OCI-LY1 (cell line): ENCODE measurements around the gene PTPRN2.
"Not testable (repeated sequence)": the region's sequence is repeated elsewhere in the genome, so short reads cannot be mapped to it uniquely, and the experiment has no call there.

Experiments
- H2AFZ ChIP-seq: fragments of 200-600 bp; sonication (generic), shearing (Covaris generic); 2 replicates; pipeline ENCODE4 v1.6.0; 2014; ENCODE audit warnings: antibody characterized with exemption, mild to moderate bottlenecking, low read length
- H3F3A ChIP-seq: fragments of 200-600 bp; sonication (generic), shearing (Covaris generic); 2 replicates; pipeline ENCODE4 v1.6.0; 2014; ENCODE audit warnings: mild to moderate bottlenecking, antibody characterized with exemption, low read length, moderate library complexity; ENCODE audit not compliant: insufficient read depth
- H3K27ac ChIP-seq: fragments of 200-600 bp; sonication (generic); 2 replicates; pipeline ENCODE4 v1.5.1; 2014; ENCODE audit warnings: low read length, mixed run types, mild to moderate bottlenecking, low read depth; ENCODE audit not compliant: poor library complexity, severe bottlenecking
- H3K27me3 ChIP-seq: fragments of 200-600 bp; sonication (generic); 2 replicates; pipeline ENCODE4 v1.6.0; 2014; ENCODE audit warnings: antibody characterized with exemption, mild to moderate bottlenecking, low read length, moderate library complexity; ENCODE audit not compliant: insufficient read depth
- H3K36me3 ChIP-seq: fragments of 200-600 bp; sonication (generic); 2 replicates; pipeline ENCODE4 v1.6.1; 2014; ENCODE audit warnings: mild to moderate bottlenecking, antibody characterized with exemption, low read length, moderate library complexity, mixed read lengths; ENCODE audit not compliant: insufficient read depth
- H3K4me1 ChIP-seq: fragments of 200-600 bp; sonication (generic); 2 replicates; pipeline ENCODE4 v1.5.1; 2014; ENCODE audit warnings: mild to moderate bottlenecking, low read length, moderate library complexity; ENCODE audit not compliant: insufficient read depth, severe bottlenecking
- H3K4me2 ChIP-seq: fragments of 200-600 bp; sonication (generic), shearing (Covaris generic); 2 replicates; pipeline ENCODE4 v1.6.1; 2014; ENCODE audit warnings: low read length
- H3K4me3 ChIP-seq: fragments of 200-600 bp; sonication (generic); 2 replicates; pipeline ENCODE4 v1.5.1; 2014; ENCODE audit warnings: low read length, low read depth, mild to moderate bottlenecking, mixed read lengths; ENCODE audit not compliant: poor library complexity, severe bottlenecking
- H3K79me2 ChIP-seq: fragments of 200-600 bp; shearing (Covaris generic); 2 replicates; pipeline ENCODE4 v1.6.1; 2016; ENCODE audit warnings: mixed run types, low read length, mixed read lengths; ENCODE audit not compliant: insufficient read depth
- H3K9ac ChIP-seq: fragments of 200-600 bp; sonication (generic), shearing (Covaris generic); 2 replicates; pipeline ENCODE4 v1.6.1; 2014; ENCODE audit warnings: mild to moderate bottlenecking, low read length, mixed read lengths
- H3K9me2 ChIP-seq: fragments of 200-600 bp; sonication (generic), shearing (Covaris generic); 2 replicates; pipeline ENCODE4 v1.6.1; 2014; ENCODE audit warnings: low read depth, mild to moderate bottlenecking, low read length, mixed read lengths
- H3K9me3 ChIP-seq: fragments of 200-600 bp; shearing (Covaris generic); 2 replicates; pipeline ENCODE4 v1.6.1; 2014; ENCODE audit warnings: low read length, mixed read lengths
- H4K20me1 ChIP-seq: fragments of 200-600 bp; sonication (generic), shearing (Covaris generic); 2 replicates; pipeline ENCODE4 v1.6.0; 2016; ENCODE audit warnings: mild to moderate bottlenecking, low read length; ENCODE audit not compliant: insufficient read depth
- EZH2 ChIP-seq: fragments of 200-600 bp; sonication (generic), shearing (Covaris generic); IDR thresholded peaks from 2 replicates; pipeline ENCODE4 v1.8.0; 2017; ENCODE audit warnings: borderline replicate concordance, mixed run types, mild to moderate bottlenecking, antibody characterized with exemption, low read length, moderate library complexity, mixed read lengths
- TF ChIP-seq, protein P1 (sequence below): fragments of 200-600 bp; sonication (generic), shearing (Covaris generic); IDR thresholded peaks from 2 replicates; pipeline ENCODE4 v1.5.1; 2017; ENCODE audit warnings: mild to moderate bottlenecking, antibody characterized with exemption, low read length, moderate library complexity, mixed read lengths

PTPRN2 gene

DNA sequence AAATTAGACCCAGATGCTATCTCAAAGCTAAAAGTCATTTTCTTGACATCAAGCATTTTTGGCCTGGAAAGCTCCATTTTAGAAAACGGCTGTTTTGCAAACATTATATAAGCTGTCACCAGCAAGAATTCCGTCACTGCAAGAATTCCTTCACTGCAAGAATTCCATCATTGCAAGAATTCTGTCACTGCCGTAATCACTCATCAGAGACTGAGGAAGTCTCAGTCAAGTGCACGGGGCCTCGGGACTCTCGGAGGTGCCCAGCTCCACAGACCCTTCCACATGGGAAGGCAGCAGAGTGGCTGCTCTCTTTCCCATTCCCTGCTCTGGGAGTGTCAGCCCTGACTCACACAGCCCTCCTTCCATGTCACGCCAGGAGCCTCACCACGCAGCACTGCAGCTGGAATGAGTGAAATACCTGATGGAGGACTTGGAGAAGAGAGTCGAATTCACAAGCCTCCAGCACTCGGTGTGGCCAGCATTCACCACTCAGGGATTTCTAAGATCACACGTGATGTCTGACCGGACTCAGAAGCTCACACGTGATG is 168.3 kb downstream of the PTPRN2 start:
- H3K9me3 ChIP-seq, result peaks cover 5% of the 10 kb centered on the region; the same call in 1 of the 2 replicates

DNA sequence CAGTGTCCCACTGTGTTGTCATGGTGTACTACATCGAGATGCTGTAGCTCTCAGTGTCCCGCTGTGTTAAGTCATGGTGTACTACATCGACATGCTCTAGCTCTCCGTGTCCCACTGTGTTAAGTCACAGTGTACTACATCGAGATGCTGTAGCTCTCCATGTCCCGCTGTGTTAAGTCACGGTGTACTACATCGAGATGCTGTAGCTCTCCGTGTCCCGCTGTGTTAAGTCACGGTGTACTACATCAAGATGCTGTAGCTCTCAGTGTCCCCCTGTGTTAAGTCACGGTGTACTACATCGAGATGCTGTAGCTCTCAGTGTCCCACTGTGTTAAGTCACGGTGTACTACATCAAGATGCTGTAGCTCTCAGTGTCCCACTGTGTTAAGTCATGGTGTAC is 169.2 kb downstream of the PTPRN2 start:
- not testable (repeated sequence) for H3F3A ChIP-seq, H3K4me3 ChIP-seq, H2AFZ ChIP-seq

More for the DNA sequence above, 168.3 kb downstream of the PTPRN2 start:
- Histone ChIP-seq H3K9me2 (no peaks in the 10 kb centered on the region), H2AFZ (no peak overlapping the region), H3K36me3 (no peaks in the 10 kb centered on the region), H3K4me2 (no peak overlapping the region), H3K79me2 (no peaks in the 10 kb centered on the region), H3K27me3 (peaks cover 15% of the 10 kb centered on the region; the same call in 1 of the 2 replicates), H3F3A (no peaks in the 10 kb centered on the region), H4K20me1 (no peaks in the 10 kb centered on the region), H3K9ac (no peak overlapping the region), H3K27ac (no peak overlapping the region), H3K4me3 (no peak overlapping the region), H3K4me1 (no peaks in the 10 kb centered on the region)
- TF ChIP-seq, protein P1, sequence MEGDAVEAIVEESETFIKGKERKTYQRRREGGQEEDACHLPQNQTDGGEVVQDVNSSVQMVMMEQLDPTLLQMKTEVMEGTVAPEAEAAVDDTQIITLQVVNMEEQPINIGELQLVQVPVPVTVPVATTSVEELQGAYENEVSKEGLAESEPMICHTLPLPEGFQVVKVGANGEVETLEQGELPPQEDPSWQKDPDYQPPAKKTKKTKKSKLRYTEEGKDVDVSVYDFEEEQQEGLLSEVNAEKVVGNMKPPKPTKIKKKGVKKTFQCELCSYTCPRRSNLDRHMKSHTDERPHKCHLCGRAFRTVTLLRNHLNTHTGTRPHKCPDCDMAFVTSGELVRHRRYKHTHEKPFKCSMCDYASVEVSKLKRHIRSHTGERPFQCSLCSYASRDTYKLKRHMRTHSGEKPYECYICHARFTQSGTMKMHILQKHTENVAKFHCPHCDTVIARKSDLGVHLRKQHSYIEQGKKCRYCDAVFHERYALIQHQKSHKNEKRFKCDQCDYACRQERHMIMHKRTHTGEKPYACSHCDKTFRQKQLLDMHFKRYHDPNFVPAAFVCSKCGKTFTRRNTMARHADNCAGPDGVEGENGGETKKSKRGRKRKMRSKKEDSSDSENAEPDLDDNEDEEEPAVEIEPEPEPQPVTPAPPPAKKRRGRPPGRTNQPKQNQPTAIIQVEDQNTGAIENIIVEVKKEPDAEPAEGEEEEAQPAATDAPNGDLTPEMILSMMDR, result no peak
- TF ChIP-seq EZH2, result no peak

DNA sequence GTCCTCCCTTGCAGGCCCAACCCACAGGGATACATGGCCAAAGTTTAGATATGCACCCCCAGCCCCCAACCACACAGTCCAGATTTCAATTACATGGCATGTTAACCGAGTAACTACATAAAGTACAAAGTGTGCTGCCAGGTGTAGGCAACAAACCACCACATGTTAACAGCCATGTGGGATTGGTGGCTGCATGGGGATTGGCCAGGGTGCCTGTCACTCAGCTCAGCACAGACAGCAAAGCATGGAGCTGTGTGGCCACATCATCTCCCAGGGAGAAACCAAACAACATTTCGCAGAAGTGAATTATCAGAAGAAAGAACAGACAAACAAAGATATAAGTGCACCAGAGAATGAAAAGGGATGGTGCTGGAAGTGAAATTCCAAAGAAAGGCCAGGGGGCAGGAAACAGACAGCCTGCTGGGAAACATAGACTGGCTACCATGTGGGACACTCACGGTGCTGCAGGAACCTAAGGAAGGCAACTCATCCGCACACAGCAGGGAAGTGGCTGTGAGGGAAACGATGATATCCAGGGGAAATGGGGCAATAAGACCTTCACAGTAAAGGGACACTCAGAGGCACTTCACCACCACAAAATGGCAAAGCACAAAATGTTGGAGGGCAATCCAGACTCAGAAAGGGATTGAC is 171.2 kb downstream of the PTPRN2 start:
- Histone ChIP-seq H3K79me2 (no peaks in the 10 kb centered on the region), H3F3A (no peaks in the 10 kb centered on the region), H3K36me3 (no peaks in the 10 kb centered on the region), H3K27me3 (peaks cover 9% of the 10 kb centered on the region; the same call in 1 of the 2 replicates), H3K4me3 (no peak overlapping the region), H4K20me1 (no peaks in the 10 kb centered on the region), H3K4me1 (no peaks in the 10 kb centered on the region), H3K9me2 (no peaks in the 10 kb centered on the region), H3K4me2 (no peak overlapping the region), H2AFZ (no peak overlapping the region), H3K27ac (no peak overlapping the region), H3K9me3 (peaks cover 5% of the 10 kb centered on the region; the same call in 1 of the 2 replicates), H3K9ac (no peak overlapping the region)
- TF ChIP-seq, protein P1, result no peak
- no peak for TF ChIP-seq EZH2

More for the DNA sequence above, 169.2 kb downstream of the PTPRN2 start:
- H3K4me2 ChIP-seq, H4K20me1 ChIP-seq, H3K36me3 ChIP-seq, H3K9me3 ChIP-seq, H3K79me2 ChIP-seq, H3K4me1 ChIP-seq, H3K9me2 ChIP-seq, H3K9ac ChIP-seq, H3K27ac ChIP-seq: not testable (repeated sequence)
- peaks cover 15% of the 10 kb centered on the region; the same call in 1 of the 2 replicates for H3K27me3 ChIP-seq

DNA sequence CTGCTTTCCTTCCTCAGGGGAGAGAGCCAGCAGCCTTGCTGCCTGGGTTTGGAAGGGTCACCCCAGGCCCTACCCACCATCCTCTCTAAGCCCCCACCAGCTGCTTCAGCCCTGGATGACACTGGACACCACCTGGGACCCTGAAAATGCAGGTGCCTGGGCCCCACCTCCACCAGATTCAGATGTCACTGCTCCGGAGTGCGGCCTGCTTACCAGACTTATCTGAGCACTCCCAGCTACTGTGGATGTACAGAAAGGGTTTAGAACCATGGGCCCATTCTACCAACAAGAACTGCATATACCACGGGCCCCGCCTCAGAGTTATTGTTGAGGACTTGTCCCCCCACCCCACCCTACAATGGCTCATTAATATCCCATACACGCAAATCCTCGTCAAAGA is 172.3 kb downstream of the PTPRN2 start:
- peaks cover 5% of the 10 kb centered on the region; the same call in 1 of the 2 replicates for H3K9me3 ChIP-seq
- H3K36me3 ChIP-seq, result no peaks in the 10 kb centered on the region
- TF ChIP-seq, protein P1, result no peak
- TF ChIP-seq EZH2, result no peak
- H3K27me3 ChIP-seq, result peaks cover 9% of the 10 kb centered on the region; the same call in 1 of the 2 replicates
- H3K4me1 ChIP-seq, result no peaks in the 10 kb centered on the region
- no peaks in the 10 kb centered on the region for H3K79me2 ChIP-seq
- H3K4me2 ChIP-seq, result no peak overlapping the region
- H3K9ac ChIP-seq, result no peak overlapping the region
- H3K27ac ChIP-seq, result no peak overlapping the region
- no peaks in the 10 kb centered on the region for H3F3A ChIP-seq
- no peak overlapping the region for H2AFZ ChIP-seq
- H4K20me1 ChIP-seq, result no peaks in the 10 kb centered on the region
- no peaks in the 10 kb centered on the region for H3K9me2 ChIP-seq
- no peak overlapping the region for H3K4me3 ChIP-seq
